Mucosa of stomach (tissue), 1 donor: ENCODE data around the gene PLEKHB2.
"Not testable (repeated sequence)": the region's sequence is repeated elsewhere in the genome, so short reads cannot be mapped to it uniquely, and the experiment has no call there.

Experiments used
- H3K27me3 ChIP-seq: one replicate; pipeline ENCODE4 v1.7.0; 2013; ENCODE audit warnings: mild to moderate bottlenecking, low read length; ENCODE audit not compliant: control insufficient read depth, insufficient read depth
- H3K36me3 ChIP-seq: one replicate; pipeline ENCODE4 v1.7.0; 2013; ENCODE audit warnings: low read length; ENCODE audit not compliant: control insufficient read depth, insufficient read depth
- H3K4me1 ChIP-seq: one replicate; pipeline ENCODE4 v1.7.0; 2013; ENCODE audit warnings: mild to moderate bottlenecking, low read length; ENCODE audit not compliant: control insufficient read depth, insufficient read depth
- H3K4me3 ChIP-seq: one replicate; pipeline ENCODE4 v1.7.0; 2013; ENCODE audit warnings: low read length
- H3K9ac ChIP-seq: one replicate; pipeline ENCODE4 v1.7.0; 2013; ENCODE audit warnings: mild to moderate bottlenecking, low read length, moderate library complexity
- H3K9me3 ChIP-seq: one replicate; pipeline ENCODE4 v1.7.0; 2013; ENCODE audit warnings: mild to moderate bottlenecking, low read length, moderate library complexity; ENCODE audit not compliant: control insufficient read depth
- donor health status: Pancreatic carcinoma.

PLEKHB2 gene

GRCh38 chr2:131105950-131106801 is 1.0 kb downstream of the PLEKHB2 start:
- no peaks in the 10 kb centered on the region for H3K36me3 ChIP-seq
- H3K4me1 ChIP-seq: peaks cover 20% of the 10 kb centered on the region
- H3K4me3 ChIP-seq: peak overlapping the region; percentile 72
- peak overlapping the region; percentile 95 for H3K9ac ChIP-seq
- no peaks in the 10 kb centered on the region for H3K9me3 ChIP-seq
- H3K27me3 ChIP-seq: no peaks in the 10 kb centered on the region

DNA sequence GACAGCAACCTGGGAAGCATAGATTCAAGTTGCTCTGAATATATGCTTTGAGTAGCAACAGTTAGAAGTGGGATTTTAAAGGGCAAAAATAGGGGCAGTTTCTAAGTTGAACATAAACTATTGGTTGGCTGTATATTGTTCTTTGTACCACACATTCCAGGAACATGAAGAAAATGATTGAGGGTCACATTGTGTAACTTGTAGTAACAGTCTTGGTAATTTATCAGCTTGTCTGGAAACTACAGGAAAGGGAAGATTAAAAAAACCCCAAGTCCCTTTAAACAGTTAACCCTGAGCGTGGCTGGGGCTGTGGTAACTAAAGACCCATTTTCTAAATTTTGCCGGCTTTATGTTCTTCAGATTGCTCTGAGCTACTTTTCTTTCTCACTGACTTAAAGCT is 7.4 kb downstream of the PLEKHB2 start:
- Histone ChIP-seq H3K36me3 (no peaks in the 10 kb centered on the region), H3K4me1 (peaks cover 5% of the 10 kb centered on the region), H3K27me3 (no peaks in the 10 kb centered on the region), H3K9ac (no peak overlapping the region), H3K9me3 (no peaks in the 10 kb centered on the region), H3K4me3 (no peak overlapping the region)

DNA sequence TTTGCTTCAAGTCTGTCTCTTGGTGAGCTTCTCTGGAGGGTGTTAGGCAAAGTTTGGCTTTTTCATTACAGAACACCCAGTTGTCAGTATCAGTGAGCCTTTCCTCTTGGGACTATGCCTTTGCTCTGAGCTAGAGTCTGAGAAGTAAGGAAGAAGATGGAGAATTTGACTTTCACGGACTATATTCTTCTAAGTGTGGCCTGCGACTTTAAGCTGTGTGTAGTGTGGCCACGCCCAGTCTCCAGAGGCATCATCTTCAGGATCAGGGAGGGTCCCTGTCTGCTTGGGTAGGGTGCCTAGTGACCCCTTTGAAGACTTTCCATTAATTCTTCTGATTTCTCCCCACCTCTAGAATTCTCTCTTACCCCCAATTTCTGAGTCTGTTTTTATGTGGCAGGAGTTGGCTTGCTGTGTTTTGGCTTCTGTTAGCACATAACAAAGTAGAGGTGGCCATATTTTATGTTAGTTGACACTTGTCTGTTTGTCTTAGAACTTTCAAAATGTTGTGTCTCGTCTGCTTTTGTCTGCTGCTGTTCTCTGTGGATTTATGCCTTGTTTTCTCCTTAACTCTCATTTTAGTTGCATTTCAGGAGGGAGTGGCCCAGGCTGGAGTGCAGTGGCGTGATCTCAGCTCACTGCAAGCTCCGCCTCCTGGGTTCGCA is 8.6 kb downstream of the PLEKHB2 start:
- H3K9ac ChIP-seq: no peak overlapping the region
- H3K4me1 ChIP-seq: peaks cover 5% of the 10 kb centered on the region
- H3K9me3 ChIP-seq: no peaks in the 10 kb centered on the region
- no peaks in the 10 kb centered on the region for H3K36me3 ChIP-seq
- H3K4me3 ChIP-seq: no peak overlapping the region
- H3K27me3 ChIP-seq: no peaks in the 10 kb centered on the region

DNA sequence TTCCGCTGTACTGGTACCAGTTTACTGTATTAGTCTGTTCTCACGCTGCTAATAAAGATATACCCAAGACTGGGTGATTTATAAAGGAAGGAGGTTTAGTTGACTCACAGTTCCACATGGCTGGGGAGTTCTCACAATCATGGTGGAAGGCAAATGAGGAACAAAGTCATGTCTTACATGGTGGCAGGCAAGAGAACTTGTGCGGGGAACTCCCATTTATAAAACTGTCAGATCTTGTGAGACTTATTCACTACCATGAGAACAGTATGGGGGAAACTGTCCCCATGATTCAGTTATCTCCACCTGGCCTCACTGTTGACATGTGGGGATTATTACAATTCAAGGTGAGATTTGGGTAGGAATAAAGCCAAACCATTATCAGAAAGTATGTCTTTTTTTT is 9.8 kb downstream of the PLEKHB2 start:
- H3K4me1 ChIP-seq, H3K36me3 ChIP-seq, H3K9ac ChIP-seq, H3K27me3 ChIP-seq, H3K4me3 ChIP-seq, H3K9me3 ChIP-seq: not testable (repeated sequence)

DNA sequence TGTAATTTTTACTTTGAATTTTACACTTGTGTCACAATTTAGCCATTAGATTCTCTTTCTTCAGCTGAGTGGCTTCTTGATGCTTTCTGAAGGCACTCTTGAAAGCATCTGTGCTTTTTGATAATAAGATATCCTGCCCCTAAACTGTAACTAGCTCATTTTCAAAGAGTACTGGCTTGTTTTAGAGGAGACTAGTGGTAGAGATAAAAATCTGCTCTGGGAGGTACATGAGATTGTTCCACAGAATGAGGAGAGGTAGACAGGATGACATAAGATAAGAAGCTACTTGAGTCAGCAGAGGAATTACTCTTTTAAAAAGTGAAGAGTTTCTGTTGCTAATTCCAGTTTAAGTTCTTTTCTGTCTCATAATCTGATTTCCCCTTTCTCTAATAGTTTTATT is 10.6 kb downstream of the PLEKHB2 start:
- H3K27me3 ChIP-seq: no peaks in the 10 kb centered on the region
- no peaks in the 10 kb centered on the region for H3K36me3 ChIP-seq
- H3K4me1 ChIP-seq: peaks cover 5% of the 10 kb centered on the region
- H3K9me3 ChIP-seq: no peaks in the 10 kb centered on the region
- H3K9ac ChIP-seq: no peak overlapping the region
- no peak overlapping the region for H3K4me3 ChIP-seq

GRCh38 chr2:131120815-131121317 is 15.7 kb downstream of the PLEKHB2 start:
- H3K9me3 ChIP-seq: no peaks in the 10 kb centered on the region
- no peaks in the 10 kb centered on the region for H3K36me3 ChIP-seq
- H3K27me3 ChIP-seq: no peaks in the 10 kb centered on the region
- no peak overlapping the region for H3K9ac ChIP-seq
- H3K4me1 ChIP-seq: no peaks in the 10 kb centered on the region
- H3K4me3 ChIP-seq: no peak overlapping the region

DNA sequence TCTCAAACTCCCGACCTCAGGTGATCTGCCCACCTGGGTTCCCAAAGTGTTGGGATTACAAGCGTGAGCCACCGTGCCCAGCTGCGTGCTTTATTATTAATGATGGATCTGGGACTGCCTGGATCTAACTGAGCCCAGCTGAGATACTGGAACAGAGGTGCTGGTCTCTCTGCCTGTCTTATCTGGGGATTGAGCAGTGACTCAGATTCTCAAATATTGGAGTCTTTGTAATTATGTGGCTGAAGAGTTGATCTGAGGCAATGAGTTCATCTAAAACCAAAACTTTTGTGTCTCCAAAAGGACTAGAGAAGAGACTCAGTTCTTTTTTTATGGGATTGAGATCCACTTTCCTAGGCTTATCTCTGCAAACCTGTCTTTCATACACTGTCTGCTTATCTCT is 16.3 kb downstream of the PLEKHB2 start:
- no peaks in the 10 kb centered on the region for H3K36me3 ChIP-seq
- H3K27me3 ChIP-seq: no peaks in the 10 kb centered on the region
- H3K9me3 ChIP-seq: no peaks in the 10 kb centered on the region
- no peaks in the 10 kb centered on the region for H3K4me1 ChIP-seq
- no peak overlapping the region for H3K4me3 ChIP-seq
- H3K9ac ChIP-seq: no peak overlapping the region

DNA sequence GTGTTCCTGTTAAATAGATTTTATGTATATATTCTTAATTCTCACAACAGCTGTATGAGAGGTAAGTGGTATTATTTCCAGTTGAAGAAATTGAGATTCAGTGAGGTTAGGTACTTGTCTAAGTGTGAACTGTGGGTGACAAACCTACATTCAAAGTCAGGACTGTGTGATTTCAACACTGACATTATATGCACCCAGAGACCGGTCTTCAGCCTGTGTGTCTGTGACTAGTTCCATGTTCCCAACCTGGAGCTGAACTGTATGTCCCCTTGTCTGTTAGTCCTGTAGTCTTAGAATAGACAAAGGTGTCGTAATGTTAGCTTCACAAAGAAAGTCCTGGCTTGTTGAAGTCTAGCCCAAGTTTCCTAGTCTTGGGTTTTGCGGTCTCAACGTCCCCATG is 17.4 kb downstream of the PLEKHB2 start:
- Histone ChIP-seq H3K4me1 (peaks cover 5% of the 10 kb centered on the region), H3K9ac (no peak overlapping the region), H3K36me3 (no peaks in the 10 kb centered on the region), H3K27me3 (no peaks in the 10 kb centered on the region), H3K9me3 (no peaks in the 10 kb centered on the region), H3K4me3 (no peak overlapping the region)

DNA sequence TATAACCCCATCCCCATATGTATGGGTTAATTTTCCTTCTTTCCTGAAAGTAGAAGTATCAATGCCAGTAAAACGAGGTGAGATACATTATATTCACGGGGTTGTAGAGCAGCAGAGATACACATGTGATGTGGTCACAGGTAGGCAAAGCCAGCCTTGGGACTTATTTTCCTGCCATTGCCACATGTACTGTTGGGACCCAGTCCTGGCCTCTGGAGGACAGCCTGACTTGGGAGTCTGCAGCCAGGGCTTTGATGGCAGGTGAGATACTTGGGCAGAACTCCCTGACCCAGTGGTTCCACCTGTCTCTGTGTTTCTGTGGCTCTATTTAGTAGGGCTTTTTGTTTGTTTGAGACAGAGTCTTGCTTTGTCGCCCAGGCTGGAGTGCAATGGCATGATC is 18.1 kb downstream of the PLEKHB2 start:
- Histone ChIP-seq H3K4me1 (peaks cover 12% of the 10 kb centered on the region), H3K4me3 (no peak overlapping the region), H3K9me3 (no peaks in the 10 kb centered on the region), H3K27me3 (no peaks in the 10 kb centered on the region), H3K36me3 (no peaks in the 10 kb centered on the region), H3K9ac (no peak overlapping the region)

GRCh38 chr2:131125195-131125757 is 20.1 kb downstream of the PLEKHB2 start:
- Histone ChIP-seq H3K9me3 (no peaks in the 10 kb centered on the region), H3K9ac (no peak overlapping the region), H3K27me3 (no peaks in the 10 kb centered on the region), H3K4me3 (no peak overlapping the region), H3K4me1 (peaks cover 19% of the 10 kb centered on the region), H3K36me3 (no peaks in the 10 kb centered on the region)

DNA sequence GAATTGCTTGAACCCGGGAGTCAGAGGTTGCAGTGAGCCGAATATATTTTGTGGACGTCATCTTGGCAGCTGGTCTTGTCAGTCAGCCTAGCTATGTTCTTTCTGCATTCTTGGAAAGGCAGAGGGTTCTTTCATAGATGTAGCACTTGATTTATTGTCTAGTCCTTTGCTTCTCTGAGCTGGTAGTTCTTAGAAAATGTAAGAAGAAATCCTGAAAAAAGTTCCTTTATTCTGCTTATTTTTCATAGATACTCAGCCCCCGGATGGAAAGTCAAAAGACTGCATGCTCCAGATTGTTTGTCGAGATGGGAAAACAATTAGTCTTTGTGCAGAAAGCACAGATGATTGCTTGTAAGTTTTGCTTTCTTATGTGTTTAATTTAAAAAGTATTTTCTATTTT is 21.3 kb downstream of the PLEKHB2 start:
- H3K4me3 ChIP-seq: no peak overlapping the region
- peaks cover 19% of the 10 kb centered on the region for H3K4me1 ChIP-seq
- no peaks in the 10 kb centered on the region for H3K9me3 ChIP-seq
- H3K36me3 ChIP-seq: no peaks in the 10 kb centered on the region
- no peak overlapping the region for H3K9ac ChIP-seq
- no peaks in the 10 kb centered on the region for H3K27me3 ChIP-seq

DNA sequence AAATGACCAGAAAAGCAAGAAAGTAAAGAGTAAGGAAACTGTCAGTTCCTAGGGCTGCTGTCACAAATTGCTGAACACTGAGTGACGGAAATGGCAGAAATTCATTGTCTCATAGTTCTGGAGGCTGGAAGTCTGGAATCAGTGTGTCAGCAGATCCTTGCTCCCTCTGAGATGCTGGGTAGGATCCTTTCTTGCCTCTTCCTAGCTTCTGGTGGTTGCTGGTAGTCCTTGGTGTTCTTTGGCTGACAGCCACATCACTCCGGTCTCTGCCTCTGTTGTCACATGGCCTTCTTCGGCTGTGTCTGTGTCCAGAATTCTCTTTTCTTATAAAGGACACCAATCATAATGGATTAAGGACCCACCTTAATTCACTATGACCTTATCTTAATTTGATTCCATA is 21.9 kb downstream of the PLEKHB2 start:
- H3K9me3 ChIP-seq: no peaks in the 10 kb centered on the region
- H3K36me3 ChIP-seq: no peaks in the 10 kb centered on the region
- H3K4me3 ChIP-seq: no peak overlapping the region
- H3K27me3 ChIP-seq: no peaks in the 10 kb centered on the region
- no peak overlapping the region for H3K9ac ChIP-seq
- H3K4me1 ChIP-seq: peaks cover 19% of the 10 kb centered on the region
